Hepatocyte (in vitro differentiated cells): Measurements from ENCODE around the gene NCMAP.

Experiments
- CTCF ChIP-seq: fragments of 200-600 bp; sonication (generic); IDR thresholded peaks from 2 replicates; pipeline ENCODE4 v1.5.1; 2016; ENCODE audit warnings: antibody characterized with exemption, mild to moderate bottlenecking; ENCODE audit not compliant: poor library complexity
- EZH2phosphoT487 ChIP-seq: fragments of 200-600 bp; sonication (generic); IDR thresholded peaks from one replicate; pipeline ENCODE4 v1.6.1; 2018; ENCODE audit warnings: antibody characterized with exemption, mild to moderate bottlenecking, low read depth, moderate library complexity; ENCODE audit not compliant: unreplicated experiment, severe bottlenecking

DNA sequence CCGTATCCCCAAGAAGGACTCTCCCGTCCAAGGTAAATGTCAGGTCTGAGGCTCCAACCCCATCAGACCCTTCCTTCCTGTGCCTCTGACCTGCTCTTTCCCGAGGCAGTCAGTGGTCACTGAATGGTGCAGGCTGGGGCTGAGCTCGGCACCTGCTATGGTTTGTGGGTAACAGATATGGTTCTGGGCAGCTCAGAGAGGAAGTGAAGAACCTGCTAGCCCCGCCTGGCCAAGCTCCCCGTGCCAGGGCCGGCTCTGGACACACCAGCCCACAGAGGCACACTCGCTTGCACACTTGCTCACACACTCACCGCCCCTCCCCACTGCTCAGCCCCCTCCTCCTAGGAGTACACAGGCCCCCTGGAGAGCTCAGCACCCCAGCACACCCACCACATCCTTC lies 16.4 kb downstream of the NCMAP start:
- no peak for TF ChIP-seq CTCF
- TF ChIP-seq EZH2phosphoT487: no peak
